K562 (cell line): ENCODE results near the gene SLC34A1. TPM values are rescaled to one million over a fixed set of nuclear protein-coding genes. Genes with fewer than 3 reads are reported as not detected.

Experiments
- BRD9 ChIP-seq: fragments of 450-650 bp; IDR thresholded peaks from 2 replicates; pipeline ENCODE4 v1.6.1; 2018; ENCODE audit warnings: low read depth; ENCODE audit not compliant: partially characterized antibody
- DEAF1 ChIP-seq: fragments of 450-650 bp; formaldehyde crosslinking; IDR thresholded peaks from 2 replicates; pipeline ENCODE4 v1.4.0; 2020; ENCODE audit warnings: mild to moderate bottlenecking, moderate library complexity
- EP400 ChIP-seq: fragments of 450-650 bp; IDR thresholded peaks from 2 replicates; pipeline ENCODE4 v1.6.1; 2017; ENCODE audit warnings: antibody characterized with exemption, mild to moderate bottlenecking, moderate library complexity
- HDAC2 ChIP-seq: fragments of 450-650 bp; IDR thresholded peaks from 2 replicates; pipeline ENCODE4 v1.6.1; 2016; ENCODE audit warnings: mild to moderate bottlenecking
- JUN ChIP-seq, 2 experiments: sonication (generic) in 1 of 2; formaldehyde crosslinking in 1 of 2; IDR thresholded peaks; 2 replicates each; pipeline versions ENCODE4 v1.6.1 to v1.8.0; 2012 to 2022; ENCODE audit warnings: borderline replicate concordance in 2 of 2, mild to moderate bottlenecking in 2 of 2, improper control_type of control experiment in 1 of 2, low read depth in 1 of 2, low read length in 1 of 2, missing genetic modification reagents in 1 of 2
- KDM1A ChIP-seq, 2 experiments: fragments of 450-650 bp; IDR thresholded peaks; 2 replicates each; pipeline ENCODE4 v1.6.1; 2016; ENCODE audit warnings: mild to moderate bottlenecking in 2 of 2
- RAD51 ChIP-seq: fragments of 450-650 bp; IDR thresholded peaks from 2 replicates; pipeline ENCODE4 v1.7.1; 2016; ENCODE audit warnings: low read depth, mild to moderate bottlenecking, borderline replicate concordance
- USF1 ChIP-seq: sonication (generic); formaldehyde crosslinking; IDR thresholded peaks from 2 replicates; pipeline ENCODE4 v1.9.0; 2022; ENCODE audit warnings: mild to moderate bottlenecking, missing genetic modification reagents
- ZFPM2 ChIP-seq: fragments of 250-450 bp; sonication (Bioruptor Pico); IDR thresholded peaks from 2 replicates; pipeline ENCODE4 v1.5.1; 2022; ENCODE audit warnings: mild to moderate bottlenecking
- polyA plus RNA-seq, 8 experiments: library from polyadenylated mRNA; depleted of rRNA in 4 of 8; stranded (reverse) in 5 of 8; unstranded in 3 of 8; fragments of >200 nt; fragmentation: Nextera tagmentation in 2 of 8; fragmentation: Illumina TruSeq in 1 of 8; extraction: Ambion mirVana in 2 of 8; extraction: Trizol in 1 of 8; gene quantifications; 2 replicates each; pipeline versions ENCODE4 v1.2.1 to v1.2.3, GENCODE V29; 2011 to 2014; ENCODE audit warnings: inconsistent platforms in 1 of 8, missing spikeins in 1 of 8
- total RNA-seq, 7 experiments: library from RNA; depleted of rRNA in 6 of 7; stranded (reverse); fragments of >200 nt in 6 of 7; fragmentation: Illumina TruSeq in 2 of 7; extraction: Trizol in 2 of 7; gene quantifications; 2 replicates each; pipeline versions ENCODE4 v1.2.1 to v1.2.3, GENCODE V29; 2011 to 2021; ENCODE audit warnings: low replicate concordance in 1 of 7
- TF ChIP-seq, protein P1 (sequence below): fragments of 450-650 bp; IDR thresholded peaks from 2 replicates; pipeline ENCODE4 v1.6.1; 2018; ENCODE audit not compliant: partially characterized antibody

The SLC34A1 gene
- total and polyA plus RNA-seq, 9 of the 15 experiments (the other 6 are each of a cell fraction or from before 2014, with no cell fraction given) = not detected

- TF ChIP-seq, protein P1, sequence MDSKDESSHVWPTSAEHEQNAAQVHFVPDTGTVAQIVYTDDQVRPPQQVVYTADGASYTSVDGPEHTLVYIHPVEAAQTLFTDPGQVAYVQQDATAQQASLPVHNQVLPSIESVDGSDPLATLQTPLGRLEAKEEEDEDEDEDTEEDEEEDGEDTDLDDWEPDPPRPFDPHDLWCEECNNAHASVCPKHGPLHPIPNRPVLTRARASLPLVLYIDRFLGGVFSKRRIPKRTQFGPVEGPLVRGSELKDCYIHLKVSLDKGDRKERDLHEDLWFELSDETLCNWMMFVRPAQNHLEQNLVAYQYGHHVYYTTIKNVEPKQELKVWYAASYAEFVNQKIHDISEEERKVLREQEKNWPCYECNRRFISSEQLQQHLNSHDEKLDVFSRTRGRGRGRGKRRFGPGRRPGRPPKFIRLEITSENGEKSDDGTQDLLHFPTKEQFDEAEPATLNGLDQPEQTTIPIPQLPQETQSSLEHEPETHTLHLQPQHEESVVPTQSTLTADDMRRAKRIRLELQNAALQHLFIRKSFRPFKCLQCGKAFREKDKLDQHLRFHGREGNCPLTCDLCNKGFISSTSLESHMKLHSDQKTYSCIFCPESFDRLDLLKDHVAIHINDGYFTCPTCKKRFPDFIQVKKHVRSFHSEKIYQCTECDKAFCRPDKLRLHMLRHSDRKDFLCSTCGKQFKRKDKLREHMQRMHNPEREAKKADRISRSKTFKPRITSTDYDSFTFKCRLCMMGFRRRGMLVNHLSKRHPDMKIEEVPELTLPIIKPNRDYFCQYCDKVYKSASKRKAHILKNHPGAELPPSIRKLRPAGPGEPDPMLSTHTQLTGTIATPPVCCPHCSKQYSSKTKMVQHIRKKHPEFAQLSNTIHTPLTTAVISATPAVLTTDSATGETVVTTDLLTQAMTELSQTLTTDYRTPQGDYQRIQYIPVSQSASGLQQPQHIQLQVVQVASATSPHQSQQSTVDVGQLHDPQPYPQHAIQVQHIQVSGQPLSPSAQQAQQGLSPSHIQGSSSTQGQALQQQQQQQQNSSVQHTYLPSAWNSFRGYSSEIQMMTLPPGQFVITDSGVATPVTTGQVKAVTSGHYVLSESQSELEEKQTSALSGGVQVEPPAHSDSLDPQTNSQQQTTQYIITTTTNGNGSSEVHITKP = no peak
- TF ChIP-seq USF1 (CRISPR knock-in tag) = peak; percentile 93
- peak; percentile 38 to 82; a peak in 3 of 4 replicates for TF ChIP-seq KDM1A (IDR thresholded peaks at IDR 0.05)
- no peak for TF ChIP-seq BRD9
- peak; percentile 85 for TF ChIP-seq EP400
- peak; percentile 53; the same call in 1 of the 2 replicates for TF ChIP-seq HDAC2
- TF ChIP-seq ZFPM2 = no peak
- TF ChIP-seq JUN (IDR thresholded peaks at IDR 0.05; ENCODE audit: borderline replicate concordance, low read depth, low read length) = no peak
- no peak for TF ChIP-seq JUN (CRISPR knock-in tag; IDR thresholded peaks at IDR 0.05; ENCODE audit: borderline replicate concordance)
- peak; percentile 88 for TF ChIP-seq RAD51
- TF ChIP-seq DEAF1 (CRISPR knock-in tag) = peak; percentile 72
Observed at GRCh38 chr5:177390363-177391300, 6.4 kb downstream of the SLC34A1 start (continued).
